ENCODE data around the gene CD72.

The CD72 gene

GRCh38 chr9:35657546-35658136 is 39.4 kb upstream of the CD72 start, which contains the start of gene RMRP:
TSS of gene RMRP (minus strand) at chr9:35658019.
- TF ChIP-seq CTCF (IDR thresholded peaks at IDR 0.05; ENCODE audit: low read length, missing control alignments) = peak; percentile 19
- peak; percentile 100 for DNase-seq (ENCODE audit: low read depth)
- peak within 1 kb of the TSS; percentile 85 for H3K4me3 ChIP-seq (replicated peaks; ENCODE audit: low read depth, low read length)

GRCh38 chr9:35656831-35657545 is 38.8 kb upstream of the CD72 start:
- DNase-seq (ENCODE audit: low read depth) = peak; percentile 60
- H3K4me3 ChIP-seq (replicated peaks; ENCODE audit: low read depth, low read length) = peak overlapping the region; percentile 44
- no peak for TF ChIP-seq CTCF (IDR thresholded peaks at IDR 0.05; ENCODE audit: low read length, missing control alignments)

GRCh38 chr9:35656348-35656747 is 38.1 kb upstream of the CD72 start:
- no peak for DNase-seq (ENCODE audit: low read depth)
- no peak for TF ChIP-seq CTCF (IDR thresholded peaks at IDR 0.05; ENCODE audit: low read length, missing control alignments)
- no peak overlapping the region for H3K4me3 ChIP-seq (replicated peaks; ENCODE audit: low read depth, low read length)

GRCh38 chr9:35653611-35654010 is 35.4 kb upstream of the CD72 start:
- no peak overlapping the region for H3K4me3 ChIP-seq (replicated peaks; ENCODE audit: low read depth, low read length)
- TF ChIP-seq CTCF (IDR thresholded peaks at IDR 0.05; ENCODE audit: low read length, missing control alignments) = no peak
- DNase-seq (ENCODE audit: low read depth) = no peak

GRCh38 chr9:35652829-35653209 is 34.6 kb upstream of the CD72 start:
- no peak for TF ChIP-seq CTCF (IDR thresholded peaks at IDR 0.05; ENCODE audit: low read length, missing control alignments)
- no peak overlapping the region for H3K4me3 ChIP-seq (replicated peaks; ENCODE audit: low read depth, low read length)
- no peak for DNase-seq (ENCODE audit: low read depth)

- peak; percentile 77 for DNase-seq (ENCODE audit: low read depth)
- no peak overlapping the region for H3K4me3 ChIP-seq (replicated peaks; ENCODE audit: low read depth, low read length)
- TF ChIP-seq CTCF (IDR thresholded peaks at IDR 0.05; ENCODE audit: low read length, missing control alignments) = no peak
These were observed 34.0 kb upstream of the CD72 start for GRCh38 chr9:35651956-35652828.
